GM12872 (cell line): ENCODE measurements around the gene SNCA.

Experiments
- TF ChIP-seq, protein P1 (sequence below): IDR thresholded peaks from 3 replicates; pipeline ENCODE4 v1.5.1; 2011; ENCODE audit warnings: low read depth, mild to moderate bottlenecking, low read length, moderate library complexity; ENCODE audit not compliant: insufficient read depth

The SNCA gene

DNA sequence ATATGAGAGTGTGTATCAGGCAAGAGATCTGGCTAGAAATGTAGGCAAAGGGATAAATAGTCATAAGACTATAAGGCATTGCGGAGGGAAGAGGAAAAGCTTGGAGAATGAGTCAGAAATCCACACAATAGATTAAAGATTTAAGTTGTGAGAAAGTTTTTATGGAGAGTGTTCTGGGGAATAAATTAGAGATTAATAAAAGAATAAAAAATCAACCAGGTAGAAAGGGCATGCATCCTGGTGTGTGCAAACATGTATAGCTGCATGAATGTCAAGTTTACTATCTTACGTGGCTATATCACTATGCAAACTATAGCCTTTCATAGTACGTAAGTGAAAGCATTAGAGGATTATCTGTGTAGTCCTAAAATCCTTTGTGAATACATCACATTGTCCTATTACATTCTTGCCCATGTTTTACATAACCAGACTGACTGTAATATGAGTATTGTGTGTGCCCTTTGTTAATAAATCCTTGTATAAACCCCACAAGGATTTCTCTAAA, 36.9 kb downstream of the SNCA start:
- TF ChIP-seq, protein P1, sequence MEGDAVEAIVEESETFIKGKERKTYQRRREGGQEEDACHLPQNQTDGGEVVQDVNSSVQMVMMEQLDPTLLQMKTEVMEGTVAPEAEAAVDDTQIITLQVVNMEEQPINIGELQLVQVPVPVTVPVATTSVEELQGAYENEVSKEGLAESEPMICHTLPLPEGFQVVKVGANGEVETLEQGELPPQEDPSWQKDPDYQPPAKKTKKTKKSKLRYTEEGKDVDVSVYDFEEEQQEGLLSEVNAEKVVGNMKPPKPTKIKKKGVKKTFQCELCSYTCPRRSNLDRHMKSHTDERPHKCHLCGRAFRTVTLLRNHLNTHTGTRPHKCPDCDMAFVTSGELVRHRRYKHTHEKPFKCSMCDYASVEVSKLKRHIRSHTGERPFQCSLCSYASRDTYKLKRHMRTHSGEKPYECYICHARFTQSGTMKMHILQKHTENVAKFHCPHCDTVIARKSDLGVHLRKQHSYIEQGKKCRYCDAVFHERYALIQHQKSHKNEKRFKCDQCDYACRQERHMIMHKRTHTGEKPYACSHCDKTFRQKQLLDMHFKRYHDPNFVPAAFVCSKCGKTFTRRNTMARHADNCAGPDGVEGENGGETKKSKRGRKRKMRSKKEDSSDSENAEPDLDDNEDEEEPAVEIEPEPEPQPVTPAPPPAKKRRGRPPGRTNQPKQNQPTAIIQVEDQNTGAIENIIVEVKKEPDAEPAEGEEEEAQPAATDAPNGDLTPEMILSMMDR, result no peak

DNA sequence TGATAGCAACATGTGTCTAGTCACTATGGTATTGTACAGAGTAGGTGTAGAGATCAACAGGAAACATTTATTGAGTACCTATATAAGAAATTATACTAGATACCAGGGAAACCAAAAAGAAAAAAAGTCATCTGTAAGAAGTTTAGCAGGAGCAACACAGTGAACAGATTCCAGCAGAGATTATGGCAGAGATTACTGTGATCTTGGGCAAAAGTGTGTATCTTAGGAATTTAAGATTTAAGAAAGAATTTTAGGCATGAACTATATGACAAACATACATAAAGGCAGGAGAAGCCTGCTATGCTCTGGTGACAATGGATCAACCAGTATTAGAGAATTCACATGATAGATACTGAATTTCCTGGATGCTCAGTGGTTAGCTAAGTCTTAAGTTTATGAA, 37.9 kb downstream of the SNCA start:
- TF ChIP-seq, protein P1, result no peak

DNA sequence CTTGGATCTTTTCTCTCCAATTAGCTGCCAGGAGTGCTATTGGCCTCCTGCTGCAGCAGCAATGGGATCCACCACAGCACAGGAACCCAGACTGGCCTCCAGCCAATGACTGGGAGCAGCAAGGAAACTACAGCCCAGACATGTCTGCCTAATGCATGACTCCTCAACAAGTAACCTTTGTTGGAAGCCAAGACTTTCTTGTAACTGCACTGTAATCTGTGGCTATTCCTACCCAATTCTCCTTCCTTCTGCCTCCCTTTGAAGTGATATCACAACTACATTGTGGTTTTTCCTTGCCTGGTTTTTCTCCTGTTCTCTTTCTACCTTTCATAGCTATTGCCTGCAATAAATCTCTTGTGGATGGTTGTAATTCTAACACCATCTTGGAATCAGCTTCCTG, 39.8 kb downstream of the SNCA start:
- TF ChIP-seq, protein P1, result no peak

DNA sequence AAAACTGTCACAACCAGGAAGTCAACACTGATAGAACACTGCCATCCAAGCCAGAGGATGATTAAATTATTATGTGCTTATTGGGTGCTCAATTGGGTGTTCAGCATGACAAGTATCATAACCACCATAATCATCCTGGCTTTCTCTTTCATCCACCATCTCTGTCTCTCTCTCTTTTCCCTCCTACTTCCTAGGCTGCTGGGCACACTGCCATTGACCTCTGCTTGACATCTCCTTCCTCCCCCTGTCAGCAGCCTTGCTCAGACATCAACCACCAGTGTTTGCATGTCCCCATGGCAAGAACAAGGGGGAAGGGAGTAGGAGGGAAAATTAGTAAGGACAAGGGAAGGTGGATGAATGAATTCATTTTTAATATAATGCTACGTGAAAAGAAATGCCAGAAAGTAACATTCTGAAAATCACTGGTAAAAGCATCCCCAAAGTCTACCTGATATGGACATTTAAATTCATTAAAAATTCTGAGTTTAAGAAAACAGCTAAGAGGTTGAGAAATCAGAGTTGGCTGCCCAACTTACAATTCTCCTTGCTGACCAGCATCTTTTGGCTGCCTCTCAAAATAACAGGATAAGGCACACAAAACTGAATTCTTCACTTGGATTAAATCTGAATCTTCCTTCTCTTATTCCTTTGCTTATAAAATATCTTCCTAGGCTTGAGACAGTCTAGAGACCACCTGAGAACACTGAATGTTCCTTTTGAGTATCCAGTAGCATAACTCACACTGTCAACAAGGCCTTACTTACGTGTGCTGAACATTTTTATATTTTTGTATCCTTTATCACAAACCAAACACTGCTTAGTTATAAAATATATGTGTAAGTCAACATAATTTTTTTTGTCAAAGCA, 48.5 kb downstream of the SNCA start:
- TF ChIP-seq, protein P1, result no peak

DNA sequence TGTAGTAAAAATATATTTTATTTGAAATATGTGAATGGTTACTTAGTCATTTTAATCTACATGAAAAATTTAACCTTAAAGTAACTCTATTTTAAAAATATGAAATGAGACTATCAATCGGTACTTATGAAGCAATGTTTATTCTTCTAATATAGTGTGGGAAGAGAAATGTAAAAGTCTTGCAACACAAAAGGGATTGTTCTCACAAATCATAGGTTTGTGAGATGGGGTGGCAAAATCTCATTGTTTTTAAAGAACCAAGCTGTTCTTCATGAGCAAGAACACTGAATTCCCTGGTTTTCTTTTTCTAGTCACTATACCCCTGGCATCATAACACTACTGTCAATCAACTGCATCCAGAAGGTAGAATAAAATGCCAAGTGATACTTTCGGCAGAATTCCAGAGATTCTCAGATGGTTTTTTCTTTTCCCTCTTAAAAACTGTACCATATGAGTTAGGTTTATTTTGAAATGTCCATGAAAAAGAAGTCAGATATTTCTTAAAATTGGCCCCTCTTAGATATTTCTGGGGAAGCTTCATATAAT, 52.2 kb downstream of the SNCA start:
- TF ChIP-seq, protein P1, result no peak

DNA sequence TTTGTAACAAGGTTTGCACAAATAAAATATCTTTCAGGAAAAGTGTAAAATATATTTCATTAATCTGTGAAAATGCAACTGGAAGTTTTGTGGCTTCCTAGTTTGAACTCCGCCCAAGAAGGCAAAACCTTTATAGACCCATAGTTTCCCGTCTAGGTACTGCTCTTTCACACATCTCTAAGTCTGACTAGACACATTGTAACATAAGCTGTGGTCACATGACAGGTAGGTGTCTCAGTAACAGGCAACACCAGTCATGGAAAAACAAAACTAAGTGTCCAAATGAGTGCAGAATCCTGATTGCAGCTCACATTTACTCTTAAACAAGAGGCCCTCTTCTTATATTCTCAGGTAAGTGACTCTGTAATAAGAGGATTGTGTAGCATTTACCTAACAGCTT, 55.6 kb downstream of the SNCA start:
- TF ChIP-seq, protein P1, result no peak

DNA sequence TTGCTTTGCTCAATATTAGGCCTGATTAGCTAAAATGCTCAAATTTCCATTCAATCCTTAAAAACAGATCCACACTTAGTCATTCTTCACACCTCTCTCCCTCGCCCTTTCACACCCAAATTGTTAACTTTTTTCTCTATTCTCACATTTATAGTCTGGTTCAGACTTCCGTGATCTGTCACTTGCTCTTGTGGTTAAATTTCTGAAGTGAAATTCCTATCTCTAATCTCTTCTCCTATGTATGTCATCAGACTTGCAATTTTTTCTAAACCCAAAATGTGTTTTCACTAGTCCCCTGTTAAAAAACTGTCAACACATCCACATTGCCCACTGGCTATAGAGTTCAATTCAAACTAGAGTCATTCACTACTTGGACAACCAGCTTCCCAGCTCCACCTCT, 63.2 kb downstream of the SNCA start:
- TF ChIP-seq, protein P1, result no peak
